Panc1 (cell line): ENCODE data around the gene SGPL1. TPM values are rescaled to one million over a fixed set of nuclear protein-coding genes. Genes with fewer than 3 reads are reported as not detected.

Experiments used
- ATAC-seq: fragments of 200-7000 bp; cut with Tn5 transposase; 2 replicates; pipeline ENCODE4 v1.9.1; 2020; ENCODE audit warnings: mild to moderate bottlenecking, moderate library complexity
- BruUV-seq: library from RNA; stranded (reverse); fragments of 400-500 nt; replicated peaks from 2 replicates; lab custom pipeline; 2021; lab: Mats Ljungman, UMichigan
- CTCF ChIA-PET: fragments of 300-600 bp; sonication (Branson Sonifier 250); formaldehyde crosslinking; loops from one replicate; lab custom pipeline; 2022; ENCODE audit warnings: antibody characterized with exemption; lab: Charles Lee
- POLR2A ChIA-PET: fragments of 300-600 bp; sonication (Branson Sonifier 250); formaldehyde crosslinking; loops from one replicate; lab custom pipeline; 2022; ENCODE audit warnings: antibody characterized with exemption; lab: Charles Lee
- DNase-seq: peaks from one replicate; pipeline ENCODE4 v3.0.0-alpha.2; 2010; ENCODE audit warnings: low read depth, low spot score
- H3K27ac ChIP-seq: 2 replicates; pipeline ENCODE4 v1.5.1; 2011; ENCODE audit warnings: mild to moderate bottlenecking, low read length, inconsistent platforms
- H3K27me3 ChIP-seq: fragments of 200-500 bp; sonication (Bioruptor generic); 2 replicates; pipeline ENCODE4 v1.6.0; 2014; ENCODE audit warnings: low read length, inconsistent platforms; ENCODE audit not compliant: control insufficient read depth, insufficient read depth
- H3K36me3 ChIP-seq: fragments of 200-500 bp; sonication (Bioruptor generic); 2 replicates; pipeline ENCODE4 v1.5.1; 2014; ENCODE audit warnings: inconsistent platforms, mild to moderate bottlenecking, low read length, moderate library complexity; ENCODE audit not compliant: control insufficient read depth, insufficient read depth
- H3K4me1 ChIP-seq: 2 replicates; pipeline ENCODE4 v1.5.1; 2011; ENCODE audit warnings: inconsistent platforms, mild to moderate bottlenecking, low read length, moderate library complexity; ENCODE audit not compliant: control insufficient read depth, insufficient read depth
- H3K4me3 ChIP-seq, 2 experiments: 2 replicates each; pipeline ENCODE4 v1.5.1; 2011 to 2012; ENCODE audit warnings: low read depth in 2 of 2, low read length in 2 of 2, mild to moderate bottlenecking in 2 of 2, inconsistent platforms in 1 of 2, moderate library complexity in 1 of 2
- H3K9me3 ChIP-seq: fragments of 200-500 bp; sonication (Bioruptor generic); 2 replicates; pipeline ENCODE4 v1.5.1; 2014; ENCODE audit warnings: low read depth, mild to moderate bottlenecking, inconsistent platforms, low read length, moderate library complexity; ENCODE audit not compliant: control insufficient read depth, insufficient read depth
- POLR2AphosphoS5 ChIP-seq: IDR thresholded peaks from 2 replicates; pipeline ENCODE4 v1.6.1; 2012; ENCODE audit warnings: mild to moderate bottlenecking, low read depth, low read length, moderate library complexity
- SIN3A ChIP-seq: IDR thresholded peaks from 2 replicates; pipeline ENCODE4 v1.6.1; 2012; ENCODE audit warnings: low read depth, mild to moderate bottlenecking, low read length, moderate library complexity, borderline replicate concordance; ENCODE audit not compliant: insufficient read depth
- TCF7L2 ChIP-seq: IDR thresholded peaks from 2 replicates; pipeline ENCODE4 v1.6.1; 2011; ENCODE audit warnings: mild to moderate bottlenecking, low read depth, low read length, inconsistent platforms
- in situ Hi-C: cut with HindIII; loops from 2 replicates; pipeline ENCODE4 v1.10.0; 2016; ENCODE audit warnings: low sequenced_read_pairs, low pct_unique_long_range_greater_than_20kb
- intact Hi-C: fragments of 100-400 bp; cut with micrococcal nuclease; formaldehyde crosslinking; loops from one replicate; pipeline ENCODE4 v1.10.0; 2022; ENCODE audit not compliant: unreplicated experiment
- total RNA-seq: library from RNA; stranded (reverse); gene quantifications from one replicate; pipeline ENCODE4 v1.2.1, GENCODE V29; 2021; ENCODE audit not compliant: unreplicated experiment
- TF ChIP-seq, protein P1 (sequence below), 2 experiments: IDR thresholded peaks; 2 replicates each; pipeline ENCODE4 v1.6.1; 2011 to 2012; ENCODE audit warnings: low read depth in 2 of 2, control low read depth in 1 of 2, low read length in 1 of 2, mild to moderate bottlenecking in 1 of 2, moderate library complexity in 1 of 2; ENCODE audit not compliant: insufficient read depth in 1 of 2
- TF ChIP-seq, protein P2 (sequence below): fragments of 450-650 bp; IDR thresholded peaks from 2 replicates; pipeline ENCODE4 v1.5.1; 2017; ENCODE audit warnings: mild to moderate bottlenecking

The SGPL1 gene
- total RNA-seq, 1 experiment from 2014 or later: 103 TPM

DNA sequence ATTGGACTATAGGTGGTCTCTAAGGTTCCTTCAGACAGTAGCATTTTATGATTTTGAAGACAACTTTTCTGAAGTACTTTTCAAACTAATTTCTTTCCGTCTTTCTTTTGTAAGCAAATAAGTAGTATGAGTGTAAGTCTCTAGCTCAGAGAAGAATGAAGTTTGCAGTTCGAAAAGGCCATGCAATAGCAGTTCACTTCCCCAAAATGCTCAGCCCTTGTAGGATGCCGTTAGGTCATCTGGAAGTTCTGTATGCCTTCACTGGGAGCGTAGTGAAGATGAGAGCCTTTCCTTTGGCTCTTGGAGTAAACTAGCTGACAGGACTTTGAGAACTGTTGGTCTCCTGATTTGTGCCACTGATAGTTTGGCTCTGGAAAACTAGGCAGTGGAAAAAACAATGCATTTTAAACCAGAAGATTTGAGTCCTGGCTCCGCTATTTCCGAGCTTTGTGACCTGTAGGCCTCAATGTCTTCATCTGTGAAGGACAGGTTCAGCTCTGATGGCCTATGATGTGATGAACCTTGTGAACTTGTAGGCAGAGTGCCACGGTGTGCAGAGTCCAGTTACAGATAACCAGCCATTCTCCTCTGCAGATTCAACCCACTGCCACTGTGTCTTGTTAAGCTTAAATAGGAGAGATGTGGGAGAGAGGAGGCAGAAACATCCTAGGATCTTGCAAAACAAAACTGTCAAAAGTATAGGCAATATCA is 18.8 kb downstream of the SGPL1 start:
- intact Hi-C loops (no loop called here), in situ Hi-C loops (no loop called here)
- Histone ChIP-seq H3K9me3 (no peaks in the 10 kb centered on the region), H3K36me3 (no peaks in the 10 kb centered on the region), H3K4me3 (no peak overlapping the region), H3K27ac (no peak overlapping the region), H3K4me1 (no peaks in the 10 kb centered on the region), H3K27me3 (no peaks in the 10 kb centered on the region)
- ChIA-PET POLR2A (no interaction called here), CTCF (no interaction called here)
- no TSS peak for BruUV-seq
- TF ChIP-seq, protein P1, sequence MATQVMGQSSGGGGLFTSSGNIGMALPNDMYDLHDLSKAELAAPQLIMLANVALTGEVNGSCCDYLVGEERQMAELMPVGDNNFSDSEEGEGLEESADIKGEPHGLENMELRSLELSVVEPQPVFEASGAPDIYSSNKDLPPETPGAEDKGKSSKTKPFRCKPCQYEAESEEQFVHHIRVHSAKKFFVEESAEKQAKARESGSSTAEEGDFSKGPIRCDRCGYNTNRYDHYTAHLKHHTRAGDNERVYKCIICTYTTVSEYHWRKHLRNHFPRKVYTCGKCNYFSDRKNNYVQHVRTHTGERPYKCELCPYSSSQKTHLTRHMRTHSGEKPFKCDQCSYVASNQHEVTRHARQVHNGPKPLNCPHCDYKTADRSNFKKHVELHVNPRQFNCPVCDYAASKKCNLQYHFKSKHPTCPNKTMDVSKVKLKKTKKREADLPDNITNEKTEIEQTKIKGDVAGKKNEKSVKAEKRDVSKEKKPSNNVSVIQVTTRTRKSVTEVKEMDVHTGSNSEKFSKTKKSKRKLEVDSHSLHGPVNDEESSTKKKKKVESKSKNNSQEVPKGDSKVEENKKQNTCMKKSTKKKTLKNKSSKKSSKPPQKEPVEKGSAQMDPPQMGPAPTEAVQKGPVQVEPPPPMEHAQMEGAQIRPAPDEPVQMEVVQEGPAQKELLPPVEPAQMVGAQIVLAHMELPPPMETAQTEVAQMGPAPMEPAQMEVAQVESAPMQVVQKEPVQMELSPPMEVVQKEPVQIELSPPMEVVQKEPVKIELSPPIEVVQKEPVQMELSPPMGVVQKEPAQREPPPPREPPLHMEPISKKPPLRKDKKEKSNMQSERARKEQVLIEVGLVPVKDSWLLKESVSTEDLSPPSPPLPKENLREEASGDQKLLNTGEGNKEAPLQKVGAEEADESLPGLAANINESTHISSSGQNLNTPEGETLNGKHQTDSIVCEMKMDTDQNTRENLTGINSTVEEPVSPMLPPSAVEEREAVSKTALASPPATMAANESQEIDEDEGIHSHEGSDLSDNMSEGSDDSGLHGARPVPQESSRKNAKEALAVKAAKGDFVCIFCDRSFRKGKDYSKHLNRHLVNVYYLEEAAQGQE (IDR thresholded peaks at IDR 0.05; ENCODE audit: insufficient read depth in 1 of 2, low read depth in 2 of 2, low read length in 1 of 2): no peak
- TF ChIP-seq POLR2AphosphoS5 (no peak), TCF7L2 (no peak), SIN3A (no peak)
- TF ChIP-seq, protein P2, sequence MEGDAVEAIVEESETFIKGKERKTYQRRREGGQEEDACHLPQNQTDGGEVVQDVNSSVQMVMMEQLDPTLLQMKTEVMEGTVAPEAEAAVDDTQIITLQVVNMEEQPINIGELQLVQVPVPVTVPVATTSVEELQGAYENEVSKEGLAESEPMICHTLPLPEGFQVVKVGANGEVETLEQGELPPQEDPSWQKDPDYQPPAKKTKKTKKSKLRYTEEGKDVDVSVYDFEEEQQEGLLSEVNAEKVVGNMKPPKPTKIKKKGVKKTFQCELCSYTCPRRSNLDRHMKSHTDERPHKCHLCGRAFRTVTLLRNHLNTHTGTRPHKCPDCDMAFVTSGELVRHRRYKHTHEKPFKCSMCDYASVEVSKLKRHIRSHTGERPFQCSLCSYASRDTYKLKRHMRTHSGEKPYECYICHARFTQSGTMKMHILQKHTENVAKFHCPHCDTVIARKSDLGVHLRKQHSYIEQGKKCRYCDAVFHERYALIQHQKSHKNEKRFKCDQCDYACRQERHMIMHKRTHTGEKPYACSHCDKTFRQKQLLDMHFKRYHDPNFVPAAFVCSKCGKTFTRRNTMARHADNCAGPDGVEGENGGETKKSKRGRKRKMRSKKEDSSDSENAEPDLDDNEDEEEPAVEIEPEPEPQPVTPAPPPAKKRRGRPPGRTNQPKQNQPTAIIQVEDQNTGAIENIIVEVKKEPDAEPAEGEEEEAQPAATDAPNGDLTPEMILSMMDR: no peak
- ATAC-seq (no peak), DNase-seq (no peak)

DNA sequence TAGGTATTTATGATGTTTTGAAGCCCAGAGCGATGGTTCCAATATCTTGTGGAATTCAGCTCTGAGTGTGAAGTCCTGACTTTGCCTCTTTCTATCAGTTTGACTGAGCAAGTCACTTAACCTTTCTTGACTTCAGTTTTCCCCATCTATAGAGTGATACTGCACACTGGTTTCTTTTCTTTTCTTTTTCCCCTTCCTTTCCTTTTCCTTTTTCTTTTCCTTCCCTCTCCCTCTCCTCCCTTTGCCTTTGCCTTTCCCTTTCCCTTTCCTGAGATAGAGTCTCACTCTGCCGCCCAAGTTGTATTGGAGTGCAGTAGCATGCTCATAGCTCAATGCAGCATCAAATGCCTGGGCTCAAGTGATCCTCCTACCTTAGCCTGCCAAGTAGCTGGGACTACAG is 20.6 kb downstream of the SGPL1 start:
- Histone ChIP-seq H3K27ac (no peak overlapping the region), H3K36me3 (no peaks in the 10 kb centered on the region), H3K4me1 (no peaks in the 10 kb centered on the region), H3K27me3 (no peaks in the 10 kb centered on the region), H3K9me3 (no peaks in the 10 kb centered on the region), H3K4me3 (no peak overlapping the region)
- ATAC-seq: no peak
- no TSS peak for BruUV-seq
- TF ChIP-seq, protein P1 (IDR thresholded peaks at IDR 0.05; ENCODE audit: insufficient read depth in 1 of 2, low read depth in 2 of 2, low read length in 1 of 2): no peak
- no peak for TF ChIP-seq TCF7L2
- TF ChIP-seq POLR2AphosphoS5: no peak
- TF ChIP-seq, protein P2: no peak
- TF ChIP-seq SIN3A: no peak
- DNase-seq: no peak
- intact Hi-C loops: no loop called here
- POLR2A ChIA-PET: no interaction called here
- CTCF ChIA-PET: no interaction called here
- in situ Hi-C loops: no loop called here
